ENCODE results near the gene CCR1.

DNA sequence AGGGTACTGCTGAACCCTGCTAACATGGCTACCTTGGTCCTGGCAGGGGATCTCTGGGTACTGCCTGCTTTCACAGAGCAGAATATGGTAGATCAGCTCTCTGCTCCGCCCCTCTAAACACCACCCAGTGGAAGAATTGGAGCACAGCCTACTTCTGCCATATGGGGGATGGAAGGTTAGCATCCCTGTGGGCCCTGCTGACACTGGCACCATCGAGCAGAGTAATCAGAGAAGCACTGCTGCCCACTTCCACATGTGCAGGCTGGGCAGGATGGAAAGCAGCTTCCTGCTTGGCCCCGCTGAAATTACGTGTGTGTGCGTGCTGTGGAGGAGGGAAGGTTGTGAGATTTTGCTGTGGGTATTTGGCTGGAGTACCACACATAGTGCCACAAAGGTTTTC lies 24.8 kb downstream of the CCR1 start:
- TF ChIP-seq, protein P1, sequence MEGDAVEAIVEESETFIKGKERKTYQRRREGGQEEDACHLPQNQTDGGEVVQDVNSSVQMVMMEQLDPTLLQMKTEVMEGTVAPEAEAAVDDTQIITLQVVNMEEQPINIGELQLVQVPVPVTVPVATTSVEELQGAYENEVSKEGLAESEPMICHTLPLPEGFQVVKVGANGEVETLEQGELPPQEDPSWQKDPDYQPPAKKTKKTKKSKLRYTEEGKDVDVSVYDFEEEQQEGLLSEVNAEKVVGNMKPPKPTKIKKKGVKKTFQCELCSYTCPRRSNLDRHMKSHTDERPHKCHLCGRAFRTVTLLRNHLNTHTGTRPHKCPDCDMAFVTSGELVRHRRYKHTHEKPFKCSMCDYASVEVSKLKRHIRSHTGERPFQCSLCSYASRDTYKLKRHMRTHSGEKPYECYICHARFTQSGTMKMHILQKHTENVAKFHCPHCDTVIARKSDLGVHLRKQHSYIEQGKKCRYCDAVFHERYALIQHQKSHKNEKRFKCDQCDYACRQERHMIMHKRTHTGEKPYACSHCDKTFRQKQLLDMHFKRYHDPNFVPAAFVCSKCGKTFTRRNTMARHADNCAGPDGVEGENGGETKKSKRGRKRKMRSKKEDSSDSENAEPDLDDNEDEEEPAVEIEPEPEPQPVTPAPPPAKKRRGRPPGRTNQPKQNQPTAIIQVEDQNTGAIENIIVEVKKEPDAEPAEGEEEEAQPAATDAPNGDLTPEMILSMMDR (IDR thresholded peaks at IDR 0.05) = no peak
- no peak for TF ChIP-seq POLR2A (IDR thresholded peaks at IDR 0.05)

All from suprapubic skin (tissue), 3 donors.